Brain microvascular endothelial cell (primary cell): ENCODE measurements around the gene CELF2.

Experiments
- DNase-seq: peaks from one replicate; pipeline ENCODE4 v3.0.0-alpha.2; 2020
- H3K27ac ChIP-seq: fragments of 250-450 bp; sonication (Bioruptor Pico); 2 replicates; pipeline ENCODE4 v1.5.1; 2020; ENCODE audit warnings: mild to moderate bottlenecking, moderate library complexity
- H3K27me3 ChIP-seq: fragments of 250-450 bp; sonication (Bioruptor Pico); replicated peaks from 2 replicates; pipeline ENCODE4 v1.5.1; 2020; ENCODE audit warnings: mild to moderate bottlenecking
- H3K36me3 ChIP-seq: fragments of 250-450 bp; sonication (Bioruptor Pico); replicated peaks from 2 replicates; pipeline ENCODE4 v1.5.1; 2020; ENCODE audit warnings: mild to moderate bottlenecking
- H3K4me3 ChIP-seq: 2 replicates; pipeline ENCODE4 v1.5.1; 2011; ENCODE audit warnings: low read depth, mild to moderate bottlenecking, control low read depth, low read length, moderate library complexity
- CTCF ChIP-seq: IDR thresholded peaks from 2 replicates; pipeline ENCODE4 v1.5.1; 2011; ENCODE audit warnings: low read depth, mild to moderate bottlenecking, moderate library complexity, low read length, control low read depth, inconsistent platforms; ENCODE audit errors: missing control alignments
- in situ Hi-C: cut with HindIII; loops from 2 replicates; pipeline ENCODE4 v1.10.0; 2017; ENCODE audit warnings: low sequenced_read_pairs, low pct_ligation_motif_present

Gene CELF2

GRCh38 chr10:11242443-11243387, 225.0 kb downstream of the CELF2 start:
- DNase-seq: no peak
- TF ChIP-seq CTCF: no peak
- H3K27me3 ChIP-seq: no peaks in the 10 kb centered on the region
- in situ Hi-C loops: no loop called here
- H3K4me3 ChIP-seq: no peak overlapping the region
- H3K27ac ChIP-seq: no peak overlapping the region
- H3K36me3 ChIP-seq: no peaks in the 10 kb centered on the region

- no peak overlapping the region for H3K4me3 ChIP-seq
- no peak for DNase-seq
- in situ Hi-C loops: no loop called here
- no peak overlapping the region for H3K27ac ChIP-seq
- no peaks in the 10 kb centered on the region for H3K27me3 ChIP-seq
- no peaks in the 10 kb centered on the region for H3K36me3 ChIP-seq
- no peak for TF ChIP-seq CTCF
Observed at GRCh38 chr10:11243425-11244222, 226.0 kb downstream of the CELF2 start.

GRCh38 chr10:11245095-11245479, 227.4 kb downstream of the CELF2 start:
- DNase-seq: no peak
- no peaks in the 10 kb centered on the region for H3K36me3 ChIP-seq
- no peak overlapping the region for H3K27ac ChIP-seq
- no peak overlapping the region for H3K4me3 ChIP-seq
- no peak for TF ChIP-seq CTCF
- no peaks in the 10 kb centered on the region for H3K27me3 ChIP-seq
- in situ Hi-C loops: no loop called here

- in situ Hi-C loops: no loop called here
- DNase-seq: no peak
- Histone ChIP-seq H3K4me3 (no peak overlapping the region), H3K27me3 (no peaks in the 10 kb centered on the region), H3K27ac (no peak overlapping the region), H3K36me3 (no peaks in the 10 kb centered on the region)
- TF ChIP-seq CTCF: no peak
Observed at GRCh38 chr10:11245510-11245909, 227.8 kb downstream of the CELF2 start.

- DNase-seq: no peak
- no peak for TF ChIP-seq CTCF
- H3K27ac ChIP-seq: no peak overlapping the region
- H3K4me3 ChIP-seq: no peak overlapping the region
- in situ Hi-C loops: no loop called here
- no peaks in the 10 kb centered on the region for H3K36me3 ChIP-seq
- H3K27me3 ChIP-seq: no peaks in the 10 kb centered on the region
Observed at GRCh38 chr10:11245981-11246590, 228.4 kb downstream of the CELF2 start.
